Ovary (tissue), 9 donors: ENCODE data around the gene KLF13. TPM values are rescaled to one million over a fixed set of nuclear protein-coding genes. Genes with fewer than 3 reads are reported as not detected.

Experiments
- DNase-seq, 5 donors: peaks; one replicate each; pipeline ENCODE4 v3.0.0-alpha.2; 2019 to 2020
- H3K27ac ChIP-seq, 2 donors: fragments of 200-600 bp; one replicate each; pipeline versions ENCODE4 v1.5.1 to v1.8.0; 2019 to 2022
- H3K27me3 ChIP-seq: fragments of 200-600 bp; one replicate; pipeline ENCODE4 v1.8.0; 2022
- H3K36me3 ChIP-seq: fragments of 200-600 bp; sonication (generic); one replicate; pipeline ENCODE4 v1.5.1; 2019
- H3K4me1 ChIP-seq: one replicate; pipeline ENCODE4 v1.8.1; 2013; ENCODE audit warnings: mild to moderate bottlenecking, moderate library complexity; ENCODE audit not compliant: insufficient read depth
- H3K4me3 ChIP-seq: fragments of 200-600 bp; sonication (generic); one replicate; pipeline ENCODE4 v1.5.1; 2017
- H3K9me3 ChIP-seq, 2 donors: fragments of 200-600 bp in 1 of 2; sonication (generic) in 1 of 2; one replicate each; pipeline versions ENCODE4 v1.5.1 to v1.8.1; 2013 to 2019; ENCODE audit warnings: mild to moderate bottlenecking in 1 of 2, moderate library complexity in 1 of 2
- CTCF ChIP-seq, 3 donors: fragments of 450-650 bp in 2 of 3; fragments of 200-600 bp in 1 of 3; IDR thresholded peaks; one replicate each; pipeline versions ENCODE4 v1.5.1 to v1.8.0; 2016 to 2022; ENCODE audit warnings: antibody characterized with exemption in 3 of 3, mild to moderate bottlenecking in 1 of 3
- EP300 ChIP-seq: sonication (generic); formaldehyde crosslinking; IDR thresholded peaks from one replicate; pipeline ENCODE4 v1.6.1; 2017; ENCODE audit warnings: antibody characterized with exemption
- POLR2A ChIP-seq: fragments of 450-650 bp; IDR thresholded peaks from one replicate; pipeline ENCODE4 v1.6.1; 2017; ENCODE audit warnings: antibody characterized with exemption, mild to moderate bottlenecking, moderate library complexity
- WGBS, 3 donors: extraction: QIAGEN DNeasy Blood & Tissue Kit in 1 of 3; methylation state at CpG; one replicate each; pipeline versions ENCODE4 v1.1.5 to v1.1.7; 2013 to 2017; 5-methylcytosine and 5-hydroxymethylcytosine counted together
- intact Hi-C, 4 donors: fragments of 100-400 bp; cut with DNase I; formaldehyde crosslinking; loops; one replicate each; pipeline versions ENCODE4 v1.11.0 to v1.15.1; 2022 to 2023
- polyA plus RNA-seq, 2 donors: library from polyadenylated mRNA; stranded (reverse); fragments of 200-250 nt in 1 of 2; fragments of 350-450 nt in 1 of 2; fragmentation: Illumina TruSeq in 1 of 2; extraction: RNeasy Lipid Tissue Mini Kit (QIAGEN cat#74804) in 1 of 2; gene quantifications; one replicate each; pipeline ENCODE4 v1.2.3, GENCODE V29; 2013 to 2014
- total RNA-seq, 7 donors: library from RNA; depleted of rRNA in 2 of 7; stranded (reverse); fragments of >200 nt in 2 of 7; fragmentation: NEBNext Ultra II Directional in 3 of 7; extraction: Animal tissue kit (Norgen Biotek cat#: 25700) in 3 of 7; gene quantifications; one replicate each; pipeline versions ENCODE4 v1.1.0 to v1.2.4, GENCODE V29; 2016 to 2023
- donor health status: DM: no; HTN: no; CAD: no; lungs with moderate emphysema.
- donor health status: DM: no; HTN: no; CAD: no.
- donor health status: Bipolar disorder and iron deficiency.
- donor health status: DM: yes; HTN: yes; CAD: no.
- donor health status: DM: no; HTN: no; CAD: no.
- donor health status: DM: yes; HTN: yes; CAD: no.

Gene KLF13
- total and polyA plus RNA-seq, 9 donors = 14.8 to 58.2 (median 36.0) TPM

- no peaks in the 10 kb centered on the region for H3K4me1 ChIP-seq
- H3K27ac ChIP-seq = no peak overlapping the region
- H3K9me3 ChIP-seq = peaks cover 0 to 4% of the 10 kb centered on the region in 2 donors
- no peaks in the 10 kb centered on the region for H3K27me3 ChIP-seq
- no peak overlapping the region for H3K4me3 ChIP-seq
- WGBS, 3 donors = 92 to 100% (median 92%) methylated on average over 2 of the region's 2 CpGs
- no peaks in the 10 kb centered on the region for H3K36me3 ChIP-seq
- intact Hi-C loops = no loop called here
- DNase-seq = no peak
- no peak for TF ChIP-seq CTCF (IDR thresholded peaks at IDR 0.05)
- TF ChIP-seq POLR2A = no peak
- no peak for TF ChIP-seq EP300
Observed at GRCh38 chr15:31412824-31413223, 86.2 kb downstream of the KLF13 start.

GRCh38 chr15:31415201-31415600 is 88.6 kb downstream of the KLF13 start:
- H3K27me3 ChIP-seq = no peaks in the 10 kb centered on the region
- H3K36me3 ChIP-seq = no peaks in the 10 kb centered on the region
- no peak overlapping the region for H3K27ac ChIP-seq
- no peak overlapping the region for H3K4me3 ChIP-seq
- H3K4me1 ChIP-seq = no peaks in the 10 kb centered on the region
- no peaks in the 10 kb centered on the region for H3K9me3 ChIP-seq
- 34 to 42% (median 37%) methylated on average over 1 of the region's 1 CpG for WGBS, 3 donors
- DNase-seq = no peak
- no peak for TF ChIP-seq CTCF (IDR thresholded peaks at IDR 0.05)
- no peak for TF ChIP-seq POLR2A
- TF ChIP-seq EP300 = no peak
- intact Hi-C loops = no loop called here

- Histone ChIP-seq H3K4me3 (no peak overlapping the region), H3K9me3 (no peaks in the 10 kb centered on the region), H3K27me3 (no peaks in the 10 kb centered on the region), H3K36me3 (no peaks in the 10 kb centered on the region), H3K27ac (no peak overlapping the region), H3K4me1 (no peaks in the 10 kb centered on the region)
- intact Hi-C loops = no loop called here
- TF ChIP-seq POLR2A (no peak), CTCF (IDR thresholded peaks at IDR 0.05) (no peak), EP300 (no peak)
- WGBS, 3 donors = 91 to 100% (median 98%) methylated on average over 3 of the region's 3 CpGs
- no peak for DNase-seq
Observed at GRCh38 chr15:31419820-31420219, 93.2 kb downstream of the KLF13 start.

GRCh38 chr15:31427411-31427810 is 100.8 kb downstream of the KLF13 start:
- DNase-seq = no peak
- Histone ChIP-seq H3K27me3 (no peaks in the 10 kb centered on the region), H3K9me3 (no peaks in the 10 kb centered on the region)

More at GRCh38 chr15:31427411-31427810, 100.8 kb downstream of the KLF13 start:
- intact Hi-C loops = no loop called here
- WGBS, 3 donors = 92 to 100% (median 98%) methylated on average over 1 of the region's 1 CpG
- no peaks in the 10 kb centered on the region for H3K36me3 ChIP-seq
- no peak overlapping the region for H3K4me3 ChIP-seq
- no peak overlapping the region for H3K27ac ChIP-seq
- no peak for TF ChIP-seq EP300
- TF ChIP-seq CTCF (IDR thresholded peaks at IDR 0.05) = no peak
- TF ChIP-seq POLR2A = no peak
- no peaks in the 10 kb centered on the region for H3K4me1 ChIP-seq

Other genes with a start within 250 kb of the KLF13 start
- gene TRPM1, start 225.1 kb upstream of the KLF13 start, total RNA-seq = not detected
- under 1 TPM in 1 of 2 donors, not detected in 1; 0.12 TPM for gene TRPM1, start 225.1 kb upstream of the KLF13 start, polyA plus RNA-seq